ENCODE results near the gene LIN7A. TPM values are rescaled to one million over a fixed set of nuclear protein-coding genes. Genes with fewer than 3 reads are reported as not detected.

Gene LIN7A
- polyA plus RNA-seq, 1 donor from 2014 or later, result 31.5 TPM

GRCh38 chr12:80849337-80849736, 88.4 kb downstream of the LIN7A start:
- TF ChIP-seq POLR2AphosphoS5 (IDR thresholded peaks at IDR 0.05) (no peak), MXI1 (conservative IDR thresholded peaks at IDR 0.05; ENCODE audit: poor library complexity, severe bottlenecking) (no peak), TAF1 (IDR thresholded peaks at IDR 0.05; ENCODE audit: low read depth) (no peak), RAD21 (conservative IDR thresholded peaks at IDR 0.05) (no peak), EP300 (conservative IDR thresholded peaks at IDR 0.05; ENCODE audit: poor library complexity, severe bottlenecking) (no peak)
- TF ChIP-seq, protein P1, sequence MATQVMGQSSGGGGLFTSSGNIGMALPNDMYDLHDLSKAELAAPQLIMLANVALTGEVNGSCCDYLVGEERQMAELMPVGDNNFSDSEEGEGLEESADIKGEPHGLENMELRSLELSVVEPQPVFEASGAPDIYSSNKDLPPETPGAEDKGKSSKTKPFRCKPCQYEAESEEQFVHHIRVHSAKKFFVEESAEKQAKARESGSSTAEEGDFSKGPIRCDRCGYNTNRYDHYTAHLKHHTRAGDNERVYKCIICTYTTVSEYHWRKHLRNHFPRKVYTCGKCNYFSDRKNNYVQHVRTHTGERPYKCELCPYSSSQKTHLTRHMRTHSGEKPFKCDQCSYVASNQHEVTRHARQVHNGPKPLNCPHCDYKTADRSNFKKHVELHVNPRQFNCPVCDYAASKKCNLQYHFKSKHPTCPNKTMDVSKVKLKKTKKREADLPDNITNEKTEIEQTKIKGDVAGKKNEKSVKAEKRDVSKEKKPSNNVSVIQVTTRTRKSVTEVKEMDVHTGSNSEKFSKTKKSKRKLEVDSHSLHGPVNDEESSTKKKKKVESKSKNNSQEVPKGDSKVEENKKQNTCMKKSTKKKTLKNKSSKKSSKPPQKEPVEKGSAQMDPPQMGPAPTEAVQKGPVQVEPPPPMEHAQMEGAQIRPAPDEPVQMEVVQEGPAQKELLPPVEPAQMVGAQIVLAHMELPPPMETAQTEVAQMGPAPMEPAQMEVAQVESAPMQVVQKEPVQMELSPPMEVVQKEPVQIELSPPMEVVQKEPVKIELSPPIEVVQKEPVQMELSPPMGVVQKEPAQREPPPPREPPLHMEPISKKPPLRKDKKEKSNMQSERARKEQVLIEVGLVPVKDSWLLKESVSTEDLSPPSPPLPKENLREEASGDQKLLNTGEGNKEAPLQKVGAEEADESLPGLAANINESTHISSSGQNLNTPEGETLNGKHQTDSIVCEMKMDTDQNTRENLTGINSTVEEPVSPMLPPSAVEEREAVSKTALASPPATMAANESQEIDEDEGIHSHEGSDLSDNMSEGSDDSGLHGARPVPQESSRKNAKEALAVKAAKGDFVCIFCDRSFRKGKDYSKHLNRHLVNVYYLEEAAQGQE (IDR thresholded peaks at IDR 0.05; ENCODE audit: borderline replicate concordance), result no peak
- Histone ChIP-seq H3K9me3 (ENCODE audit: low read length) (no peaks in the 10 kb centered on the region), H3K79me2 (replicated peaks; ENCODE audit: insufficient read depth, low read length) (no peaks in the 10 kb centered on the region), H3K4me3 (ENCODE audit: low read length) (no peak overlapping the region), H3K4me2 (ENCODE audit: low read length) (no peak overlapping the region), H3K9me2 (ENCODE audit: insufficient read depth, low read length) (no peaks in the 10 kb centered on the region), H3F3A (ENCODE audit: insufficient read depth, low read length, poor library complexity, severe bottlenecking) (no peaks in the 10 kb centered on the region), H2AFZ (ENCODE audit: low read depth, low read length) (no peak overlapping the region), H3K27me3 (ENCODE audit: insufficient read depth, low read depth, low read length) (no peaks in the 10 kb centered on the region), H4K20me1 (ENCODE audit: insufficient read depth) (no peaks in the 10 kb centered on the region), H3K9ac (ENCODE audit: low read length) (no peak overlapping the region), H3K36me3 (ENCODE audit: insufficient read depth, low read length) (no peaks in the 10 kb centered on the region), H3K27ac (ENCODE audit: low read length) (no peak overlapping the region)

- H3K4me3 ChIP-seq (ENCODE audit: low read length), result no peak overlapping the region
- H2AFZ ChIP-seq (ENCODE audit: low read depth, low read length), result no peak overlapping the region
- no peaks in the 10 kb centered on the region for H3K79me2 ChIP-seq (replicated peaks; ENCODE audit: insufficient read depth, low read length)
- no peak overlapping the region for H3K27ac ChIP-seq (ENCODE audit: low read length)
- no peaks in the 10 kb centered on the region for H3K36me3 ChIP-seq (ENCODE audit: insufficient read depth, low read length)
- TF ChIP-seq EP300 (conservative IDR thresholded peaks at IDR 0.05; ENCODE audit: poor library complexity, severe bottlenecking) (no peak), TAF1 (IDR thresholded peaks at IDR 0.05; ENCODE audit: low read depth) (no peak), MXI1 (conservative IDR thresholded peaks at IDR 0.05; ENCODE audit: poor library complexity, severe bottlenecking) (no peak), SMC3 (conservative IDR thresholded peaks at IDR 0.05; ENCODE audit: poor library complexity) (no peak), RAD21 (conservative IDR thresholded peaks at IDR 0.05) (no peak), CTCF (IDR thresholded peaks at IDR 0.05; ENCODE audit: poor library complexity, severe bottlenecking) (no peak)
- H3K9me2 ChIP-seq (ENCODE audit: insufficient read depth, low read length), result no peaks in the 10 kb centered on the region
- no peaks in the 10 kb centered on the region for H3F3A ChIP-seq (ENCODE audit: insufficient read depth, low read length, poor library complexity, severe bottlenecking)
- no peaks in the 10 kb centered on the region for H4K20me1 ChIP-seq (ENCODE audit: insufficient read depth)
- H3K4me2 ChIP-seq (ENCODE audit: low read length), result no peak overlapping the region
- no peaks in the 10 kb centered on the region for H3K27me3 ChIP-seq (ENCODE audit: insufficient read depth, low read depth, low read length)
- no peak overlapping the region for H3K9ac ChIP-seq (ENCODE audit: low read length)
- no peaks in the 10 kb centered on the region for H3K9me3 ChIP-seq (ENCODE audit: low read length)
These were observed 88.9 kb downstream of the LIN7A start for GRCh38 chr12:80848858-80849257.

DNA sequence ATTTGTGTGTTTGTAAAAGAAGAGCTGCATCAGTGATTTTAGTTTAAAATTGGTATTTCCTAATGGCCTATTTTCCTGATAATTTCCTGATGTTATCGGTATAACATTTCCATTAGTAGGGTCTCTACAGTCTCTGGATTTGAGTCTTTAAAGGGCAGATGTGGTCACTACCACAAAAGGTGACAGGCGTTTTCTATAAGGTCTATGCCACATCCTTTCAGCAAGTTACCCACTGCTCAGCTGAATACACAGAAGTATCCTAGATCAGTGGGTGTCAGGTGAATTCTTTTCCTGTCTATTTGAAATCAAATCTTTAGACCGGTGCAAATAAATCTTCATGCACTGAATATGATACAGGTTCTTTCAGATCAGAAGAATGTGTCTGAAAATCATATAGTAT, 90.2 kb downstream of the LIN7A start:
- no peaks in the 10 kb centered on the region for H3F3A ChIP-seq (ENCODE audit: insufficient read depth, low read length, poor library complexity, severe bottlenecking)
- H3K27ac ChIP-seq (ENCODE audit: low read length), result no peak overlapping the region
- no peak overlapping the region for H2AFZ ChIP-seq (ENCODE audit: low read depth, low read length)
- no peak overlapping the region for H3K9ac ChIP-seq (ENCODE audit: low read length)
- no peak overlapping the region for H3K4me2 ChIP-seq (ENCODE audit: low read length)
- no peaks in the 10 kb centered on the region for H3K9me3 ChIP-seq (ENCODE audit: low read length)
- H3K9me2 ChIP-seq (ENCODE audit: insufficient read depth, low read length), result no peaks in the 10 kb centered on the region
- H3K36me3 ChIP-seq (ENCODE audit: insufficient read depth, low read length), result no peaks in the 10 kb centered on the region
- no peaks in the 10 kb centered on the region for H3K27me3 ChIP-seq (ENCODE audit: insufficient read depth, low read depth, low read length)
- TF ChIP-seq POLR2AphosphoS5 (IDR thresholded peaks at IDR 0.05) (no peak), RAD21 (conservative IDR thresholded peaks at IDR 0.05) (no peak), SMC3 (conservative IDR thresholded peaks at IDR 0.05; ENCODE audit: poor library complexity) (no peak), TAF1 (IDR thresholded peaks at IDR 0.05; ENCODE audit: low read depth) (no peak), EZH2 (IDR thresholded peaks at IDR 0.05; ENCODE audit: borderline replicate concordance, insufficient read depth, low read length, poor library complexity, severe bottlenecking) (no peak), EP300 (conservative IDR thresholded peaks at IDR 0.05; ENCODE audit: poor library complexity, severe bottlenecking) (no peak), MXI1 (conservative IDR thresholded peaks at IDR 0.05; ENCODE audit: poor library complexity, severe bottlenecking) (no peak), CTCF (IDR thresholded peaks at IDR 0.05; ENCODE audit: poor library complexity, severe bottlenecking) (no peak)
- TF ChIP-seq, protein P1 (IDR thresholded peaks at IDR 0.05; ENCODE audit: borderline replicate concordance), result no peak
- no peaks in the 10 kb centered on the region for H4K20me1 ChIP-seq (ENCODE audit: insufficient read depth)
- H3K4me3 ChIP-seq (ENCODE audit: low read length), result no peak overlapping the region
- H3K79me2 ChIP-seq (replicated peaks; ENCODE audit: insufficient read depth, low read length), result no peaks in the 10 kb centered on the region

All from neural cell (in vitro differentiated cells).